ENCODE results near the gene EMX2. TPM values are rescaled to one million over a fixed set of nuclear protein-coding genes. Genes with fewer than 3 reads are reported as not detected.

The EMX2 gene
- polyA plus RNA-seq, 3 donors = 146 to 198 (median 168) TPM

DNA sequence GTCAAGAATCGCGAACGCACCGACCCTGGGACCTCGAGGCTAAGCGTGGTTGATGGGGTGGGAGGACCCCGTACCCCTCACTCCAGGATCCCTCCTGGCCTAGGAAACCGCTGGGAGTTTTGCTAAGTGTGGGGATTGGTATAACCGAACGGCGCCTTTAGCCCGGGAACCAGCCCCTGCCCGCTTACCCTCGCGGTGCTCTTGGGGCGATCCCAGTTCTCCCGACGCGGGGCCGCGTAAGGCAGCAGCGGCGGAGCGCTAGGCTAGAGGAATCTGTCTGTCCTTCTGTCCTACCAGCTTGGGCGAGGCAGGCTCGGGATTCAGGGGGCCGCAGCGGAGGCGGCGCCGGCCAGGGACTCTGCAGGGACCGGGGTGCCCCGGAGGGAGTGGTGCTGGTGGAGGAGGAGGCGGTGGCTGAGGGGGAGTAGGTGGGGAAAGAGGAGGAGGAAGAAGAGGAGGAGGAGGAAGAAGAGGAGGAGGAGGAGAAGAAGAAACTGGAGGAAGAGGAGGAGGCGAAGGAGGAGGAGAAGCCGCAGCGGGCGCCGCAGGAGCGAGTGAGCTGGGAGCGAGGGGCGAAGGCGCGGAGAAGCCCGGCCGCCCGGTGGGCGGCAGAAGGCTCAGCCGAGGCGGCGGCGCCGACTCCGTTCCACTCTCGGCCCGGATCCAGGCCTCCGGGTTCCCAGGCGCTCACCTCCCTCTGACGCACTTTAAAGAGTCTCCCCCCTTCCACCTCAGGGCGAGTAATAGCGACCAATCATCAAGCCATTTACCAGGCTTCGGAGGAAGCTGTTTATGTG lies 439 bp upstream of the EMX2 start:
- peak; percentile 92 for DNase-seq

DNA sequence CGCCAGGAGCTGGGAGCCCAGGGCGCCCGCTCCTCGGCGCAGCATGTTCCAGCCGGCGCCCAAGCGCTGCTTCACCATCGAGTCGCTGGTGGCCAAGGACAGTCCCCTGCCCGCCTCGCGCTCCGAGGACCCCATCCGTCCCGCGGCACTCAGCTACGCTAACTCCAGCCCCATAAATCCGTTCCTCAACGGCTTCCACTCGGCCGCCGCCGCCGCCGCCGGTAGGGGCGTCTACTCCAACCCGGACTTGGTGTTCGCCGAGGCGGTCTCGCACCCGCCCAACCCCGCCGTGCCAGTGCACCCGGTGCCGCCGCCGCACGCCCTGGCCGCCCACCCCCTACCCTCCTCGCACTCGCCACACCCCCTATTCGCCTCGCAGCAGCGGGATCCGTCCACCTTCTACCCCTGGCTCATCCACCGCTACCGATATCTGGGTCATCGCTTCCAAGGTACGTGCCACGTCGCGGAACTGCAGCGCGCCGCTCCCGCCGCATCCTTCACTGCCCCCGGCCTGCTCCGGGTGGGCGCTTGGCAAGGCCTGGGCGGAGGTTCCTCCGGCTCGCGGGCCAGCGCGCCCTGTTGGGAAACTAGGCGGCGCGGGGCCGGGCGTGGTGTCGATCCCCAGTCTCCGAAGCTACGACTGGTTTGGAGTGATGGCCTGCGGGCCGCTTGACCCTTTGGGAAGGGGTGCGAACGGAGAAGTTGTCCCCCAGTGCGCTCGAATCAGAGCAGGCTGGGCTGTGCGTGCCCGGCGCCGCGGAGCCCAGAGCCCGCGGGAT lies 868 bp downstream of the EMX2 start:
- DNase-seq = no peak

- DNase-seq = no peak
Measured at GRCh38 chr10:117544004-117544701, 1.6 kb downstream of the EMX2 start.

DNA sequence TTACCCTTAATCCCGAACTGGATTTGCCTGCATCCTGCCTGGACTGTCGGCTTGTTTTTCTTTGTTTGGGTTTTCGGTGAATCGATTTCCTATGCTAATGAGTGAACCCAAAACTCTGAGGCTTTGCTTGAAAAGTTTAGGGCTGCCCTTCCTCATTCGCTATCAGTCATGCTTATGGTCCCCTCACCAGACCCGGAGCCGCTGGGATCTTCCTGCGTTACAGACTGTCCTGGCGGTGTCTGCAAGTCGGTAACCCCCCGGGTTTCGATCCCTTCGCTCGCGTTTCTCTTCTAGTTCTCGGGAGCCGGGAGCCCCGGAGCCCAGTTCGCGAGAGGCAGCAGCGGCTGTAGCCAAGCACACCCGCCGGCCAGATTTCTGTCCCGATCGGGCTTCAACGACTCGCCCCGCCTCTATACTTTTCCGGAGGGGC lies 2.2 kb downstream of the EMX2 start:
- DNase-seq = no peak

DNA sequence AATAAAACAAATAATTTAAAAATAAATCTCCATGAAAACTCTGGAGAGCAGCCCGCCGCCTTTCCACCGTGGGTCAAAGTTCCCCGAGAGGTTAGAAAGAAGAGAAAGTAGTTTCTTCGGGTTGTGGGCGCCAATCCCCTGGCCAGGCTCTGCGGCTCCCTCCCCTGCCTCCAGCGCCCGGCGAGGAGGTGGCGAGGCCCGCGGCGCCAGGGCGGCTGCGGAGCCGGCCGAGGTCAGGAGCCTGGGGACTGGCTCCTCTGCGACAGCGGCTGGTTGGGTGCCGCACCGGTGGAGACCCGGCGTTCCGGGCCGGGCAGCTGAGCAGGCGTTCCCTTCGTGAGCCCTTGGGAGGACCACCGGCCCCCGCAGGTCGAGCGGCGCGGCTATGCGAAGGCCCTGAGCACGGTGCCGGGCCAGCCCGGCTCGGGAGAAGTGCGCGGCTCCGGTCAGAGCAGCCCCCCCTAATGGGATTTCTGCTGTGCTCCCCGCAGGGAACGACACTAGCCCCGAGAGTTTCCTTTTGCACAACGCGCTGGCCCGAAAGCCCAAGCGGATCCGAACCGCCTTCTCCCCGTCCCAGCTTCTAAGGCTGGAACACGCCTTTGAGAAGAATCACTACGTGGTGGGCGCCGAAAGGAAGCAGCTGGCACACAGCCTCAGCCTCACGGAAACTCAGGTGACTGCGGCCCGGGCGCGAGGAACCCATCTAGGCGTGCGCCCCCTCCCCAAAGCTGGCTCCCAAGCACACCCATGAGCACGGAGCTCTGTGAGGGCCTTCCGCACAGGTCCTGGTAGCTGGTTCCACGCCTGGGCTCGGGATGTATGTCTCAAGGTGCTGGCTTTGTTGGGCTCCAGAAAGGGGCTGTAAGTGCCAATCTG lies 2.8 kb downstream of the EMX2 start:
- no peak for DNase-seq

GRCh38 chr10:117546020-117546580 lies 3.6 kb downstream of the EMX2 start:
- DNase-seq = no peak

DNA sequence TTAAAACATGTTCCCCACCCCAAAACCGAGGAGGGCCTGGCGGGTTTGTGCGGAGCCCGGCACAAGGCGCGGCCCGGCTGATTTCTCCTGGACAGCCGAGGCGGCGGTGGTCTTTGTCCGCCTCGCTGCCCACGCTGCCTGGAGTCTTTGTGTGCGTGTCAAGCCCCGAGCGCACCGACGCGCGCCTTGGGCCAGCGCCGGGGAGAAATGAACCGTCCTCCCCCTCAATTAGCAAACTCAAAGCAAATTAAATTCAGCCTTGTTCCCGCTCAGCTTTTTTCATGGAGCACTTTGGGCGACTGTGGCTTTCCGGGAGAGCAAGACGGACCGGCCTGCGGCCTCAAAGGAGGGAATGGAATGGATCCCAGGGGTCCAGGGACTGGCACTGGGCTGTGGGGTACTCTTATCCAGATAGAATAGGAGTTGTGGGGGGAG lies 4.1 kb downstream of the EMX2 start:
- no peak for DNase-seq

DNA sequence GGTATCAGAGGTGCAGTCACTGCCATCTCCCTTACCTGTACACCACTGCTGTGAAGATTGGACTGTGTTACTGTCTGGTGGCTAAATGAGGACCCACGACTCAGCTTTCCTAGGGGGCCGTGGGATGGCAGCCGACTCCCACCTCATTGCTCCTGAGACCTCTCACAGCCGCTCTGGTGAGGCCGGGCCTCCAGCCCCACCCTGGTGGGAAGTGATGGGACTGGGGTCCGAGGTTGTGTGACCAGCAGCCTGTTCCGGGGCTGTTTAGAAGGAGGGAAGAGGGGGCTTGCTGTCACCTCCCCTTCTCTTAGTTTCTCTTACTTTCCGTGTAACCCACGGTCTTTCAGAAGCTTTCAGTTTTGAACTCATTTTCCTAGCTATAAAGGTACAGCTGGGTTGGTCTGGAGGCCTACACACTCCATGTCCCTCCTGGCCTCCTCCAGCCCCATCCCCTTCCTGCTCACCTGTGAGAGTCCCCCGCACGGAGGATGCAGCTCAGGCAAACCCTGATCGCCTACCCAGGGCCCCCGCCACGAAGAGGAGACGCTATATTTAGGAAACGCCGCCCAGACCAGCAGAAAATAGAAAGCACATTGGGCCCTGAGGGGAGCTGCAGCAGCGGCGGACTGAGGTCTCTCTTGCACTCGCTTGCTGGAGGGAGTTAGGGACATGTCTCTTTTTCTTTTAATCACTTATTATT lies 4.6 kb downstream of the EMX2 start:
- no peak for DNase-seq

DNA sequence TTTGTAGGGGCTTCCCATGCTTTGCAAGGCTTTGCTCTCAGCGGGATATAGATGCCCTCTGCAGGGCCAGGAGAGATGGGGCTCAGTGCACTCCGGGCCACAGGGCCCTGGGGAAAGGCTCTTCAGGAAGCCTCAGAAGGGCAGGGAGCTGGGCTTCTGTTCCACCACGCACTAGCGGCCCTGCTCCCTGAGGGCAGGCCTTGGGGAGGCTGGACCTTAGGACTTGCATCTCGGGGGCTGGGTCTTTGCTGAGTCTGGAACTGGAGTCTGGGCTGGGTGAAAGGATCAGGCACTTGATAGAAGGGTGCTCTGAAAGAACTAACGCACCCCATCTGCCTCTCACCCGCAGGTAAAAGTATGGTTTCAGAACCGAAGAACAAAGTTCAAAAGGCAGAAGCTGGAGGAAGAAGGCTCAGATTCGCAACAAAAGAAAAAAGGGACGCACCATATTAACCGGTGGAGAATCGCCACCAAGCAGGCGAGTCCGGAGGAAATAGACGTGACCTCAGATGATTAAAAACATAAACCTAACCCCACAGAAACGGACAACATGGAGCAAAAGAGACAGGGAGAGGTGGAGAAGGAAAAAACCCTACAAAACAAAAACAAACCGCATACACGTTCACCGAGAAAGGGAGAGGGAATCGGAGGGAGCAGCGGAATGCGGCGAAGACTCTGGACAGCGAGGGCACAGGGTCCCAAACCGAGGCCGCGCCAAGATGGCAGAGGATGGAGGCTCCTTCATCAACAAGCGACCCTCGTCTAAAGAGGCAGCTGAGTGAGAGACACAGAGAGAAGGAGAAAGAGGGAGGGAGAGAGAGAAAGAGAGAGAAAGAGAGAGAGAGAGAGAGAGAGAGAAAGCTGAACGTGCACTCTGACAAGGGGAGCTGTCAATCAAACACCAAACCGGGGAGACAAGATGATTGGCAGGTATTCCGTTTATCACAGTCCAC lies 5.4 kb downstream of the EMX2 start:
- DNase-seq = no peak

- DNase-seq = no peak
Measured at GRCh38 chr10:117549100-117549585, 6.6 kb downstream of the EMX2 start.

- no peak for DNase-seq
Measured at GRCh38 chr10:117550076-117550475, 7.5 kb downstream of the EMX2 start.

GRCh38 chr10:117550599-117551329 lies 8.2 kb downstream of the EMX2 start:
- DNase-seq = no peak

GRCh38 chr10:117551330-117552155 lies 9.0 kb downstream of the EMX2 start:
- DNase-seq = no peak

DNA sequence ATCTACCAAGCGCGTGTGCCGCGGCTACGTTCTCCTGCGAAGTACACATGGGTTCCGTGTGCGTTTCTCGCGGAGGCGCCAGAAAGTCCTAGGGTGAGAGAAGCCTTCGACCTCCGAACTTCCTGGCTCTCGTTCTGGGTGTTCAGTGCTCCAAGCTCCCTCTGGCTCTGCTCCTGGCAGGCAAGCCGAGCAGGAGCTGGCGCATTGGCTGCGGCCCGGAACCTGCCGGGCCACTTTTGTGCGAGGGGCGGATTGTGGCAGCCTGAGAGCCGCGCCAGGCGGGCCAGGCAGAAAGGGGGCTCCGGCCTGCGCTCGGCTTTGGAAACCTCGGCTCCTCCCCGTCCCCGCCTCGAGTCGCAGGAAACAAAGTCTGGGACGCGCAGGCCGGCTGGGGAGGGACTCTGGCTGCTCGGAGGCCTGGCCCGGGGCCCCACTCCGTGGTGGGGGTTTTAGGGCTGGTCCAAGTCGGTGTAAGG lies 9.6 kb downstream of the EMX2 start:
- no peak for DNase-seq

DNA sequence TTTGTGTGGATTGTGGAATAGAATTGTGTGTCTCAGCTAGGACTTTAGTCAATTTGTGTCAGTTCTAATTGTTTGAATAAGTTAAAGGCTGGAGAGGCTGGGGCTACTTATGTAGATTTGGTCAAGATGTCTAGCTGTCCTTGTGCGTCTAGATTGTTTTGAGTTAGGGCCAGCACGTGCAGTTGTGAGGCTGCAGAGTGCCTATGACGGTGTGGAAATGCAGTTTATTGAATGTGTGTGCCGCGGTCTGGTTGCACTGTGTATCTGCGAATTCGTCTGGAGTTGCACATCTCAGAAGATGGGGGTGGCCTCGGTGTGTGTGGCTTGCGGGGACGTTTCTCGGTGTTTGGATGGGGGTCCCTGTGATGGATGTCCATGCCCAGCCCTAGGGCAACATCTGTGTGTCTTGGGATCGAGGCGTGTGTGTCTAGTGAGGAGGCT lies 10.2 kb downstream of the EMX2 start:
- DNase-seq = no peak

DNA sequence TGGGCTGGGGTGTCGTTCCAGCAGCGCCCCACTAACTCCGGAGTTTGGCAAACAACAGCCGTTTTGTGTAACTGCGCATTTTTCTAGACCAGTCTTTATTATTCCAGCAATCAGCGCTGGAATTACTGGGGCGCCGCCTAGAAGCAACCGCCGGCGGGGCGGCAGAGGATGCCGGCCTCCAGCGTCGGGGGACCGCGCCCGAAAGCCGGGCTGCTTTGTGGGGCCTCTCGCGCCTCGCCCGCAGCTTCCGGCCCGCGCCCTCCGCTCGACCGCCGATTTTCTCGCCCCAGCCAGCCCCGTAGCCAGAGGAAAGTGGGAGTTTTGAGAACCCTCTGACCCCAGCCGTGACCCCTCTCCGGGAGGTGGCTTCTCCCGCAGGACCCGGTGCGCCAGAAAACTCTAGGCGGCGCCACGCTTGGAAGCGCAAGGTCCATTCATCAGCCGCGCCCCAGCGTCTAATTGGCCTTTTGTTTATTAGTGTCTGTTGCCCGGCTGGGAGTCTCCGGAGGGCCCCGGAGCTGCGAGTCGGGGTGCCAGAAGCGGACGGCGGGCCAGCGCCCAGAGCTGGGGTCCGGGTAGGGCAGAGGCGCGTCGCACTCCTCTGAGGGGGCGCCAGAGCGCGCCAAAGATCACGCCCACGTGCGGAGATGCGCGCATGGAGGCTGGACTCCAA lies 10.7 kb downstream of the EMX2 start:
- no peak for DNase-seq

GRCh38 chr10:117553815-117554172 lies 11.2 kb downstream of the EMX2 start:
- no peak for DNase-seq

Data from renal pelvis (tissue), 4 donors.